ENCODE results near the gene PALMD.

PALMD gene

DNA sequence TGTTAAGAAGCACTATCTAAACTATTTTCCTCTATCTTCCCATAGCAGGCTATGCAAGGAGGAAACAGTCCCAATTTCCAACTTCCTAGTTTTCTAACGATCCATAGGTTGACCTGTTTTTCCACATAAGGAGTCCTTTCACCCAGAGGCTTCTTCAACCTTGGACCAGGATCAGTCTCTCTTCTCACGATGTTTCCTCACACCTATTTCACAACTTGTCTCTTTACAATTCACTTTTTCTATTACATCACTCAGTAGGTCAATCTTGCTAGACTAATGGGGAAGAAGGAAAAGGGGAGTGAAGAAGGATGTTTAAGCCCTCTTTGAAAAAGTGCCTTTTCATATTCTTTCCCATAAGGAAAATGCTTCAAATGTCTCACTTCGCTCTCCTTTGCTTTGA, 15.9 kb downstream of the PALMD start:
- DNase-seq, result no peak

DNA sequence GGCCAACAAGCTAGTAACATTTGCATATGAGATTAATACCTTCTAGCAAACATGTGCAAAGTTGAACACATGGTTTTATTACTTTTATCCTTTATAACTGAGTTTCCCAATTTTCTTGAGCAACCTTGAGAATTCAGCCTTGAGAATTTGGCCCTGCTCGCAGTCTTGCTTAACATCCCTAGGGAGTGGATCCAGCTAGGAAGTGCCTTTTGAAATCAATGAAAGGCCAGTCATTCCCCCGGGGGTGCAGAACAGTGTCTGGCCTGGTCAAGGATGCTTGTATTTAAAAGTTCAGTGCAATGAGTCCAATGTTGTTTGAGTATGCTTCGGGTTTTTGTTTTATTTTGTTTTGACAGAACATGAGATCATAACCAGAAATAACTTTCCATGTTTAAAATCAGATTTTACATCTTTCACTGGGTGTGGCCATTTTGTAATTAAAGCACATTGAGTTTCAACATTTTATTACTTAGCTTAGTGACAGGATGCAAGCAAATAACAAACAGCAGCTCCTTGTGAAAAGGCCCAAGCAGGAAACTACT, 16.7 kb downstream of the PALMD start:
- DNase-seq, result no peak

DNA sequence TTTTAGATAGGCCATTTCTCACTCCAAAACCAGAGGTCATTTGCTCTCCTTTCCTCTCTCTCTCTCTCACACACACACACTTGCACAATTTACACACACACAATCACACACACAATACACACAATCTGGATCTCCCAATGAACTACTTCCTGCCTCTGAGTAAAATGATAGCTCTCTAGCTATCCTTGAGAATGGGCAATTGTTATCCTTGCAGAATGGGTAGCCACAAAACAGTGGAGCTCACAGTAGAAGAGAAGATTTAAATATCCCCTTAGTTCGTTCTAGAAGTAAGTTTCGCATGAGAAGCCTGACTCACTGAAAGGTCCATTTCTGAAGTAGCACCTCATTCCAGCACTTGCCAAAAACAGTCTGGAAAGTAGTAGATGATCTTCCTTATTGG, 17.6 kb downstream of the PALMD start:
- no peak for DNase-seq

DNA sequence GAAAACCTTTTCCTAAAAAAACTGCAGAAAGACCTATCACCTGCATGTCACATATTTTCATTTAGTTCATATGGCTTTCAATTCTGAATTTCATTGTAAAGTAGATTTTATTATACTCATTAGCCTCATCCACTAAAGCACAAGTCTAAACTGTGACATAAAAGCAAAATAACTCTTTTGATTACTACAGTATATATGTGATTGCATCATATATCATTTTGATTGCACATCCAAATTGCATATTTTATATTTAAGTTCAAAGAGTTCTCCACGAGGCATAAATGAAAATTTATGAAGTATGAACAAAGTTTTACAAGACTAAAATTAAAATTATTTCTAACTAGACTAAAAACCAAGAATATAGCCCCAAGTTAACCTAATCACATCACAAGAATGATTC, 19.3 kb downstream of the PALMD start:
- DNase-seq, result no peak

DNA sequence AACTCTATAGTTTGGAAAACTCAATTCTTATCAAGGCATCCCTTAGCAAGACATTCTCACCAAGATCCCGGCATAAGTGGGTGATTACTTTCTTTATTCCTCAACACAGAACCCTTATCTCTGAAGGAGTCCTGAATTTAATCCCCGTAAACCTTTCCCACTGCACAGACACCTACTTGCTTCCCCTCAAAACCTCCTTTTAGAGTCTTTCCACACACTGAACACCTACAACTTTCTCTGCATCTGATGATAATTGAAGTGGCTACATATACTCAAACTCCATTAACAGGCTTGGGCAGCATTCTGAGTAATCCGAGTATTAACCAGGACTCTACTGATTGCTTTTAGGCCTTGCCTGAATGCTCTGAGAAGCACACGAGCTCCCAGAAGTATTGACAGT, 23.5 kb downstream of the PALMD start:
- DNase-seq, result no peak

DNA sequence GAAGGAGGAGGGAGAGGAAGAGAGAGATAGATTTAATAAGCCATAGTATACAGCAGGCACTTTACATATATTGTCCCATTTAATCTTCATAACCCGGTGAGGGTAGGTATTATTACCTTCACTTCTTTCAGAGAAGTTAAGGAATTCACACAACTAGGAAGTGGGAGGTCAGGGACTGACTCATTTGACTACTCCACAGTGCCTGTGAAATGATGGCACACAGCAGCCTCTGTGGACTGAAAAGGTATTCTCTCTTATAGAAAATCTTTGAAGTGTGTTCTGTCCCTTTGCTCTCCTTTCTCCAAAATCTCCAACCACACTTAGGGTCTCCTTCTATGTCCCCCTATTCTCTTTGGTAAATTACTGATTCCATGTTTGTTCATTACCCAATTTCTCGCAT, 23.9 kb downstream of the PALMD start:
- DNase-seq, result no peak

DNA sequence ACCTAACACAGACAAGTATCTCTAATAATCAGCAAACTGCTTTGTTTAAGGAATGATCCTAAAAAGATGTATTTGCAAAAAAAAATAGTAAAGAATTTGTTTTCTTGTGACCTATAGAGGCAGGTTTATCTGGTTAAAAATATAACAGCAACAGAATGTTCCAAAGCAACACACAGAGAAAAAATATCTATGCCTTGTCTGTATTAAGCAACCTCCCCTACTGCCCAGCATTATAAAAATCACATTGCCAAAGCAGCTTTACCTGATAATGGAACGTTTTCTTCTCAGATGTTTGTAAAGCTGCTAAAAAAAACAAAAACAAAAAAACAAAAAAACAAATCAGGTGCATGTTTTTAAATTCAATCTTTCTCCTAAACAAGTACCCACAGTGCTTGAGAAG, 24.7 kb downstream of the PALMD start:
- no peak for DNase-seq

DNA sequence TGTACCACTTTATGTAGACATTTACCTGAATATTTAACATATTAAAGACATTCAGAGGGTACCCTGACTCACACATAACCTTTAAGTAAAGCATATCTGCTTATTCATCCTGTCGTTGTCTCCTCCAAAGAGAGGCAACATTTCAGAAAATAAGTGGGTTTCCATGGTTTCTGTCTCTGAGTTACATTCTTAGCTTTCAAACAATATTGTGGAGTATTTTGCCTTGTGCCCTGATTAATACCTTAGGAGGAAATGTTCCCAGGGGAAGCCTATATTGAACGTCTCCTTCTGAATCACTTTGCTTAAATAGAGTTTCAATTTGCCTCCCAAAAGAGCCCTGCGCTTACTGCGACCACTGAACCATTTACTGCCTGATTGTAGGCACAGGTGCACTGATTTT, 26.1 kb downstream of the PALMD start:
- DNase-seq, result no peak

DNA sequence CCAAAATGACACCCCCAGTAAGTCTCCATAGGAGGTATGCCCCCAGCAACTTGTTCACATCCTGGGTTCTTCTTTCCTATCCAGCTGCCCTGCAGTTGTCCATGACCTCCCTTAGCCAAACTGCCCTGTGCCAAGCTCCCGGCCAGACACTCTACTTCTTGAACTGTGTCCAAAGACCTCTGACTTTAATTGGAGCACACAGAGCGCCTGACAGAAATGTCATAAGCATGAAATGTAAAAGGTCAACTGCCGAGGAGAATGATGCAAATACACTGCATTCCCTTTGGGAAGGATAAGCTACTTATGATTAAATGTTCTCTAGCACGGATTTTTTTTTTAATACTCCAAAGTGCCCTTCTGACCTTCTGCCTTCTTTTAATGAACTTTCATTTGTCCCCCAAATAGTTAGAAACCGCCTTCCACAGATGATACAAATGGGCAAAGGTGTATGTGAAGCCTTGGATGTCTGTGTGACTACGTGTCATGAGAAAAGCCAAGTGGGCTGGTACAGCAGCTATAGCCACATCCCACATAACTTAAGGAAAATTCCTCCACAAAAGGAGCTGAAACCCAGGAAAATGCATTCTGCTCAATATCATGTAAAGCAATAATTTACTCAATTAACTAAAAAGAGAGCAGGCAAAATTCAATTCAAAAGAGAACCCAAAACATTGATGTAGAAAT, 26.8 kb downstream of the PALMD start:
- no peak for DNase-seq

DNA sequence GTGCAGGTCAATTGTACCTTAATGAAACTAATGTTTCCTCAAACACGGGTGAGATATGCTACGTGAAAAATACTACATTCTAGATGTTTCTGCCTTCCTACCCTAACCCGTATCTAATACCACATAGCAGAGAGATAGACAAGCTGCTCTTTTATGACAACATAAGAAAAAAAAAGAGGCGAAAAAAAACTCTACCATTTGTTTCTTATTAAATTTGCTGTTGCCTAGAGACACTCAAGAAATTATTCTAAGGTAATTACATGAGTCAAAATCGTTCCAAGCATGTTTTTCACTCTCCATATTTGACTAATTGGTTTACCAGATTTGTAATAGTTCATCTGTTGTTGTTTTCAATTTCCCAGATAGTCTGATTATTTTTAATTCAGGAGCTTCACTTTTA, 27.4 kb downstream of the PALMD start:
- no peak for DNase-seq

DNA sequence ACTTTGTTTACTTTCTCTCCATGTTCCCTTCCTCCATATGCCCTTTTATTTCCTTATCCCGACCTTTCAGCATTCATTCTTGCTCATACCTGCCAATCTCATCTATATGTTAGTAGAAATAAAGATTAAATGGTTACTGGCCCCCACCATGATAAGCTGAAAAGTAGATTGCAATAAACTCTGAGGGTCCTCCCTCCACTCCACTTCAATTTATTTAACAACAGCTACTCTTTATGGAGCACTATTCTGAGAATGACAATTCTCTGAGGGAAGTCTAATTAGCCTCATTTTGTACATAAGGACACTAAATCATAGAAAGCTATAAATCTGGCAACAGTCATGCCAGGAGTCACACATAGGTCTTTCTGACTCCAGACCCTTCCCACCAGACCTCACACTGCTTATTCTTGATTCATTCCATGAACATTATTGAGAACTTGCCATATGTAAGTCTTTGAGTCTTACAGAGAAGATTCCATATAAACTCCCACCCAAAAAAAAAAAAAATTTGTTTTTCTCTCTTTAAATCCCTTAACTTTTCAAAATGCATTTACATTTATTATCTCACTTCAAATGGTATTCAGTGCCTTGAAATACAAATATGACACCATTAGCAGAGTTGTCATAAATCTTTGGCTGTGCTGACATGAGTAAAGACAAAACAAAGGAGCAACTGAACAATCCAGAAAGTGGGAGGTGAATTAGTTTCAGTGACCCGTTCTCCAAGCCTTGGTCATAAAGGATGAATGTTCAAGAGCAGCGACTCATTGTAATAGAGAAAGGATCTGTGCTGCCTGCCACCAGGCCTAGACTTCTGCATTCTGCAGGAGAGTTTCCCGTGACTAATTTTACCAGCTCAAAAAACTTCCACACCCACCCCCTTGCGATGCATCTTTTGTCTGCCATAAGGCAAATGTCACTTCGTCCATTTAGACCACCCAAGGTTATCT, 28.5 kb downstream of the PALMD start:
- DNase-seq, result no peak

DNA sequence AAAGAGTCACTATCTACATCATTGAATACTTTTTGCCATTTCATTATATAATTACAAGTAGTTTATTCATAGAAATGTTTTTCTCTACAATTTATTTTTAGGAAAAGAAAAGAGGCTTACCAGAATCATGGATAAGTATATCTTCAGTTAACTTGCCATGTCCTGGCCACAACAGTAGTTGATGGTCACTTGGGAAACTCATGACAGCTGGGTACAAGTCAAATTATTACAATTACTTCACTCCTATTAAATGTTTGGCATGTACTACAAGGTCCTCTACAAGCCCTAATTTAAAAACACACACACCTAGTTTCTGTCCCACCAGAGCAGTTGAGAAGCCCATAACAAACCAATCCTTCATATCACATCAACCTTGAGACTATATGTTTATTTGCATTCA, 29.4 kb downstream of the PALMD start:
- no peak for DNase-seq

DNA sequence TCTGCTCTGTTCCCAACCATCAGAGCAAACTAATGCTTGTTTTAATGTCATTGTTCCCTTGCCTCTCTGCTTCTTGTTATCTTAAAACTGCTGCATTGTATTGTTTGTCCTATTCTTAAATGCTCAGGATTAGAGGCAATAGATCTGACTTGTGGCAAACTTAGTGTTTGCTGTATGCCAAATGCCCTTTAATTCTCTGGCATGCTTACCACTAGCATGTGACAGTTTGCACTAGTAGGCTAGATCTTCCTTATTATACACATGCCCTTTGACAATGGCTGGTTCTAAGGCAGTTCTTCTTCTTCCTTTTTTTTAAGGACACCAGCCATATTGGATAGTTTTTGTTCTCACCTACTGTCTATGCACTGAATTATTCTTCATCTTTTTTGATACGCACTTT, 30.1 kb downstream of the PALMD start:
- DNase-seq, result no peak

DNA sequence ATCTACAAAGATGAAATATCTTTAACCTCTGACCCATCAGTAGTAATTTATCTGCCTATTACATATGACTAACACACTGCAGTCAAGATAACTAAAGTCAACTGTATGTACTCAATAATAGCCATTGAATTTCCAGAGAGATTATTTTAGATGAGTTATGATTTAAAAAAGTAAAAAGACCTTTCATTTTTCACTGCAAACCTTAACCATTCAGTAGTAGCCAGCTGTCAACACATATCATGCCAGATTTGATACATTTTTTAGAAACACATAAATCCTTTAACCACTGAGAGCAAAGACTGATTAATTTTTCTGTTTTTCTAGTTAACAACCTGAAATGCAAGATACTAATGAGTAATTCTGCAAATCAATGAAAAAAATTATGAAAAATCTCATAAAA, 31.0 kb downstream of the PALMD start:
- no peak for DNase-seq

DNA sequence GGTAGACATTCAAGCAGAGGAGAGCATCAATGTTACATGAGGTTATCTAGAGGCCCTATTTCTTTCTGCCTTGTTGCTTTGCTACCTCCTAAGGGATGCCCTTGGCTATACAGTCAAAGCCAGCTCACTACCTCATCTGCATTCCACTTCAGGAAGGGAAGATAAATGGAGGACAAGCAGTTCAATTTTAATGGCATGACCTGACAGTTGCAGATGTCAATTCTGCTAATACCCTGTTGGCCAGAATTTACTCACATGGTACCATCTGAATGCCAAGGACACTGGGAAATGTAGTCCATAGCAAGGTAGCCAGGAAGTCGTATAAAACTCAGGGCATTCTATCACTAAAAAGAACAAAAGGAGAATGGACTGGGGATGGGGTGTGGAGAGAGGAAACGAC, 31.5 kb downstream of the PALMD start:
- no peak for DNase-seq

DNA sequence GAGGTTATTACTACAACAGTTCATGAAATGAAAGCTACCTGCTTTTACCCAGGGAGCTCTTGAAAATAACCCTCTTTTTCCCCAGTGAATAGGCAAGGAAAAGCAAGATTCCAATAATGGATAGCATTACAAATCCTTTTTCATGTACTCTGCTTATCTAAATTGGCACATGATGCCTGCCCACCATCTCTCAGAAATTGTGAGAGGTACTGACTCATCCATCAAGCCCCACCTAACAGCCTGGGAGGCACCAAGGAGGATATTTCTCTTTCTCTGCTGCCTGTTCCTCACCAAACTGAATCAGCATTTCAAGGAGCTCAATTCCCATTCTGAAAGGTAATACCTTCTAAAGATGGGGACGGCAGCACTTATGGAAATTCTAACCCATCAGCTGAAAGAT, 34.4 kb downstream of the PALMD start:
- no peak for DNase-seq

DNA sequence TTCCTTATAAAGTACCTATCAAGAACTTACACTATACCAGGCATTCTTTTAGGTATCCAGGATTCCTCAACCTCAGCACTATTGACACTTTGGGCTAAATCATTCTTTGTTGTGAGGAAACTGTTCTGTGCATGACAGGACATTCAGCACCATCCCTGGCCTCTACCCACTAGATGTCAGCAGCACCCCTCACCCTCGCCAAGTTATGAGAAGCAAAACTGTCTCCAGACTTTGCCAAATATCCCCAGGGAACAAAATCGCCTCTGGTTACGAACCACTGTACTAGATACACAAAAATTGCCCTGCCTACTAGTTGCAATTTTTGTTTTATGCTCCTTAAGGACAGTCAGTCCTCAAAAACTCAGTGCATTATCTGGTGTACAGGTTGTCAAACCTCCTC, 35.7 kb downstream of the PALMD start:
- no peak for DNase-seq

DNA sequence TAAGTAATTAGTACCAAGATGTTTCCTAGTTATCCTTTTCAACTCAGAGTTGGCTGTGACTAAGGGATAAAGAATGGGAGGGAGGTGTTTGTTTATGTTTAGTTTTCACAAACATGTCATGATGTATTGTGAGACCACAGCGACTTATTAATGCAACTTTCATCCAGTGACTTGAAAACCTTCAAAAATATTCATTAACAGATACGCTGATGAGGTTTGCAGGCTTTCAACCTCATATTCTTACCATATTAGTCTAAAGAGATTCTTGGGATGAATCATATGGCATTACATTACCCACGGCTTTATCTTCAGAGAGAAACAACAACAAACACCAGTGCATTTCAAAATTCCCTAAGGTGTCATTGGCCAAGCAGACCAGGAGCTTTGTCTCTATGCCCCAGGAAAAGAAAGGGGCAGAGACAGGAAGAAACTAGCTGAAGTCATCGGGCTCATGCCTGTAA, 36.4 kb downstream of the PALMD start:
- DNase-seq, result no peak

DNA sequence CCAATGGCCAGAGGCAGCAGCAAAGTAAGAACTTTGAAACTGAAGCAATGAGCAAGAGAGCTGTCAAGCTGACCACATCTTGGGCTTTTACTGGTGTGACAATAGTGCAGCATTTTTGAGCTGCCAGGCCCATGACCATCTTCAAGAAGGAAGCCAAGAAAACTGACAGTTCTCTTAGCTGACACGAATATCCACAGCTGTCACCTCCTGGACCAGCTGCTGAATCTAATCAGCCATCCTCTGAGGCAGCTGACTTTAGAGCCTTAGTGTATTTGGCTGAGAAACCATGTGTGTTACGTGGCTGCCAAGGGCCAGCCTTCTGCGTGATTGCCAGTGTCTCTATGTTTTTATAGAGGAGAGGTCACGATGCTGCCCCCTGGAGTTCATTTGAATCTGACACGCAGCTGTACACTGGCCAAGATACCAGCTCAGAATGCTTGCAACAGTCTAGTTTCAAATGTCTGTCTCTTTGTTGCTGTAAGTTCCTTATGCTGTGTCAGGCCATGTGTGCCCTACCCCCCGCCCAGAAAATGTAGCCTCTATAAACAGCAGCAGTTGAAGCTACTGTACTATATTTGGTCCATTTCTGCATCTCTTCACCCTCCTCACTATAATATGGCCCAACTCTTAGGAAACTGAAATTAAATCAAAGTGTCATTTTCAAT, 39.7 kb downstream of the PALMD start:
- DNase-seq, result peak; percentile 3

DNA sequence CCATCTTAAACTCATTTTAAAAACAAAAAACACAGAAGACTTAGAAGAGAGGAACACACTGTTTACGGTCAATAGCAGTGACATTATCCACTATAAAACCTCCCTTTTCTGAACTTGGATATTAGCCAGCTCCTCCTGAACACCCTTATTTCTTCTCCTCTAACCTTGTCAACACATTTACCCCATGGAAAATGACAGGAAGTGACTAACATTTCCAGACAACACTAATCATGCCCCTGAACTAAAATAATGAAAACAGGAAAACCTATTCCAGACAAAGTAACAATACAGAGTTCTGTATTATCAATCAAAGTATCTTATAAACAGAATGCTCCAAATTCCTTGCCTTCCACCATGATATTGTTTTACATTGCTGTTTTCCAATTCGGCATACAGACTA, 45.3 kb downstream of the PALMD start:
- no peak for DNase-seq

DNA sequence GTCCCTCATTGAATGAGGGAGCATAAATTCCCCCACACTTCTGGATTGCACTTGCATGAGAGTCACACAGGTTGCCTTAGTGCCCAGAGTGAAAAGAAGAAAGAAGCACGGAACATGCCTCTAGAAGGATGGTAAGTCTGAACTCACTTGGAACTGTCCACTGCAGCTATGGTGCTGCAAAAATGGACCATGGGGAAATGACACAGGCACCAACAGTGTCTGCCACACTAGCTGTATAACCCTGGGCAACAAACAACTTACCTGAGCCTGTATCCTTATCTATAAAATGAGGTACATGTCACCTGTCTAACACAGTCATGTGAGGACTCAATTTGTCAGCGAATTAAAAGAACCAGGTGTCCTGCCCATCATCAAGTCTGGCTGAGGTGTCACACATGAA, 50.7 kb downstream of the PALMD start:
- DNase-seq, result no peak

DNA sequence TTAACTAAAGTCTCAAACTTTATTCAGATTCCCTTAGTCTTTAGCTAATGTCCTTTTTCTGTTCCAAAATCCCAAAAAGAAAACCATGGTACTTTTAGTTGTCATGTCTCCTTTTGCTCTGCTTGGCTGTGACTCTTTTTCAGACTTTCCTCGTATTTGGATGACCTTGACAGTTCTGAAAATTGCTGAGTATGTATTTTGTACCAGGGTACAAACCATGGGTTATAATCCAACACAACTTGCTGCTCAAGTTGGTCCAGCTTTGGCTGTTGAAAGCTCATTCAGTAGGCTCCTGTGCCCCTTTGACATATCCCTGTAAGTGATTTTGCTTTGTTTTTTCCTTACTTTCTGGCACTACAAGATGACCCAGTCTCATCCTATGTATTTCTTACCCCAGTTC, 51.7 kb downstream of the PALMD start:
- DNase-seq, result no peak

DNA sequence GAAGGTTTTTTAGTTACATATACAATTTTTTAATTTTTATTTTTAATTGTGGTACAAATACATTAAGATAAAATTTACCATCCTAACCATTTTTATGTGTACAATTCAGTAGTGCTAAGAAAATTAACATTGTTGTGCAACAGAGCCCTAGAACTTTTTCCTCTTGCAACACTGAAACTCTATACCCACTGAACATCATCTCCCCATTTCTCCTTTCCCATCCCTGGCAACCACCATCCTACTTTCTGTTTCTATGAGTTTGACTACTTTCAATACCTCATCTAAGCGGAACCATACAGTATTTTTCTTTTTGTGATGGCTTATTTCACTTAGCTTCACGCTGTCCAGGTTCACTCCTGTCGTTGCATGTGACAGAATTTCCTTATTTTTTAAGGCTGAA, 54.1 kb downstream of the PALMD start:
- DNase-seq, result no peak

DNA sequence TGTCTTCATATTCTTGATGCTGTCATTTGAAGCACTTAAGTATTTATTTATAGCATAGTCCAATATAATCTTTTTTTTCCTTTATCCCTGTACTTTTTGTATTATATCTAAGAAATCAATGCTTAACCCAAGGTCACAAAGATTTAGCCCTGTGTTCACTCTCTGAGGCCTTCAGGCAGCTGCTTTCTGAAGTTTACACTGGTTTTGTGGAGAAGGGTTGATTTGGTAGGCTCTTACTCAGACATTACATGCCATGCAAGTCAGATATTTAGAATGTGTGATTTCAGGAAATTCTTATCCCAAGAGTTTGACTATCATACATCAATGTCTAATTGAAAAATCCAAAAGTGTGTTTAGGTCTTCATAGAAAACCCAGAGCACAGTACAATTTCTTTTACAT, 56.3 kb downstream of the PALMD start:
- no peak for DNase-seq

Data from CD4-positive, alpha-beta T cell treated with Interferon gamma for 1 hour (primary cell).